Measurements from ENCODE around the gene LDB2. TPM values are rescaled to one million over a fixed set of nuclear protein-coding genes. Genes with fewer than 3 reads are reported as not detected.
A peak's percentile ranks its signal among the peaks of the same experiment; 100 is the strongest.

LDB2 gene
- total RNA-seq, 1 donor from 2014 or later = 31.5 TPM

GRCh38 chr4:16852644-16853043 is 45.8 kb downstream of the LDB2 start:
- H3K27ac Mint-ChIP-seq = no peak overlapping the region
- no peak for DNase-seq (ENCODE audit: extremely low spot score, unreplicated experiment)
- no peaks in the 10 kb centered on the region for H3K27me3 Mint-ChIP-seq
- H3K36me3 Mint-ChIP-seq = no peaks in the 10 kb centered on the region
- TF ChIP-seq, protein P1, sequence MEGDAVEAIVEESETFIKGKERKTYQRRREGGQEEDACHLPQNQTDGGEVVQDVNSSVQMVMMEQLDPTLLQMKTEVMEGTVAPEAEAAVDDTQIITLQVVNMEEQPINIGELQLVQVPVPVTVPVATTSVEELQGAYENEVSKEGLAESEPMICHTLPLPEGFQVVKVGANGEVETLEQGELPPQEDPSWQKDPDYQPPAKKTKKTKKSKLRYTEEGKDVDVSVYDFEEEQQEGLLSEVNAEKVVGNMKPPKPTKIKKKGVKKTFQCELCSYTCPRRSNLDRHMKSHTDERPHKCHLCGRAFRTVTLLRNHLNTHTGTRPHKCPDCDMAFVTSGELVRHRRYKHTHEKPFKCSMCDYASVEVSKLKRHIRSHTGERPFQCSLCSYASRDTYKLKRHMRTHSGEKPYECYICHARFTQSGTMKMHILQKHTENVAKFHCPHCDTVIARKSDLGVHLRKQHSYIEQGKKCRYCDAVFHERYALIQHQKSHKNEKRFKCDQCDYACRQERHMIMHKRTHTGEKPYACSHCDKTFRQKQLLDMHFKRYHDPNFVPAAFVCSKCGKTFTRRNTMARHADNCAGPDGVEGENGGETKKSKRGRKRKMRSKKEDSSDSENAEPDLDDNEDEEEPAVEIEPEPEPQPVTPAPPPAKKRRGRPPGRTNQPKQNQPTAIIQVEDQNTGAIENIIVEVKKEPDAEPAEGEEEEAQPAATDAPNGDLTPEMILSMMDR (conservative IDR thresholded peaks at IDR 0.05) = no peak
- no peaks in the 10 kb centered on the region for H3K4me1 Mint-ChIP-seq (ENCODE audit: unreplicated experiment)
- no peak overlapping the region for H3K4me3 Mint-ChIP-seq
- no peaks in the 10 kb centered on the region for H3K9me3 Mint-ChIP-seq

DNA sequence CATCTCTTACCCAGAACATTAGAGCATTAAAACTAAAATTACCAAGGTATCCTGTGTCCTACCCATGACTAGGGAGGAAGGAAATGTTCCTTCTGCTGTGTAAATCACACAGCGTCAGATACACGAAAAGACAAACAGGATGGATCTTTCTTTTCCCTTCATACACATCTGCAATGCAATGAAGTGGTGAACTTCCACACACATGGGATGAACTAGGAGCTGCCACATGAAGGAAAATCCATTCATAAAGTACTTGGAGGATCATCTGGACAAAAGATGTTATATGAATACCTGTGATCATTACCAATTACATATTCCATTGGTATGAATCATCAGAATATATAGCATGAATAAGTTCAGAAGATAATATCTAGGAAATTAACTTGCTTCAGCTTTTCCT is 46.2 kb downstream of the LDB2 start:
- no peaks in the 10 kb centered on the region for H3K36me3 Mint-ChIP-seq
- no peaks in the 10 kb centered on the region for H3K9me3 Mint-ChIP-seq
- TF ChIP-seq, protein P1 (conservative IDR thresholded peaks at IDR 0.05) = no peak
- H3K27me3 Mint-ChIP-seq = no peaks in the 10 kb centered on the region
- DNase-seq (ENCODE audit: extremely low spot score, unreplicated experiment) = no peak
- H3K4me1 Mint-ChIP-seq (ENCODE audit: unreplicated experiment) = no peaks in the 10 kb centered on the region
- no peak overlapping the region for H3K4me3 Mint-ChIP-seq
- no peak overlapping the region for H3K27ac Mint-ChIP-seq

GRCh38 chr4:16846540-16847117 is 51.8 kb downstream of the LDB2 start:
- Mint-ChIP-seq H3K4me1 (ENCODE audit: unreplicated experiment) (peaks cover 15% of the 10 kb centered on the region), H3K27me3 (no peaks in the 10 kb centered on the region), H3K27ac (no peak overlapping the region), H3K36me3 (no peaks in the 10 kb centered on the region), H3K9me3 (no peaks in the 10 kb centered on the region), H3K4me3 (no peak overlapping the region)
- TF ChIP-seq, protein P1 (conservative IDR thresholded peaks at IDR 0.05) = no peak
- no peak for DNase-seq (ENCODE audit: extremely low spot score, unreplicated experiment)

DNA sequence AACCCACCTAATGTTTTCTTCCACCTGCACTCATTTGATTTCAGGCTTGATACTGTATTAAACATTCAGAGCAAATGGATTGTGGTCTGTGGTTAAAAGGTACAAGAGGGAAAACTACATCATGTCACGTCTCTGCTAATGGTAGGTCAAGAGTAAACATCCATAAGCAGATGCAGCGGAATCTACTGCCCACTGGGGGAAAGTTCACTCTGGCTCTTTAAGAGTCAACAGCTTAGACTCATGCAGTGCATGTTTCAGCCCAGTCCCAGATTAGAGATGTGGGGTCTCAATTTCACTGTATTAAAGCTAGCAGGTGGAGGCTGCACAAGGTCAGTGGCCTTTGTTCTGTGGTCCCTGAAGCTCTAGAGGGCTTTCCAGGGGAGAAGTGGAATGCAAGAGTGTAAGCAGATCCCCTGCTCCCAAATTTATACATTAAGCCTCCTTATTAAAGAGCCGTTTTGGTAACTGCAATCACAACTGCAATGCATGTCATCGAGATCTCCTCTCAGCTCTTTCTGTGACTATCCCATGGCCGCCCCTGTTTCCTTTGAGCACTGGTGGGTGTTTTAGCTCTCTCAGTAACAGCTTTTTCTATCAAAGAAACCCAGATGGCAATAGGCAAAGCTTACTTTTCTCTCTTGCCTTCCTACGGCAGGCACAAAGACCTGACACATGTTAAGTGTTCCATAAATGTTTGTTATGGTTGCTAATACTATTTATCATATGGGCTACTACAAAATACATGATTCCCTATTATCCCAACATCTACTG is 53.4 kb downstream of the LDB2 start:
- Mint-ChIP-seq H3K4me3 (no peak overlapping the region), H3K9me3 (no peaks in the 10 kb centered on the region), H3K27ac (peak overlapping the region; percentile 2), H3K27me3 (no peaks in the 10 kb centered on the region), H3K4me1 (ENCODE audit: unreplicated experiment) (peaks cover 15% of the 10 kb centered on the region), H3K36me3 (no peaks in the 10 kb centered on the region)
- DNase-seq (ENCODE audit: extremely low spot score, unreplicated experiment) = no peak
- TF ChIP-seq, protein P1 (conservative IDR thresholded peaks at IDR 0.05) = no peak

DNA sequence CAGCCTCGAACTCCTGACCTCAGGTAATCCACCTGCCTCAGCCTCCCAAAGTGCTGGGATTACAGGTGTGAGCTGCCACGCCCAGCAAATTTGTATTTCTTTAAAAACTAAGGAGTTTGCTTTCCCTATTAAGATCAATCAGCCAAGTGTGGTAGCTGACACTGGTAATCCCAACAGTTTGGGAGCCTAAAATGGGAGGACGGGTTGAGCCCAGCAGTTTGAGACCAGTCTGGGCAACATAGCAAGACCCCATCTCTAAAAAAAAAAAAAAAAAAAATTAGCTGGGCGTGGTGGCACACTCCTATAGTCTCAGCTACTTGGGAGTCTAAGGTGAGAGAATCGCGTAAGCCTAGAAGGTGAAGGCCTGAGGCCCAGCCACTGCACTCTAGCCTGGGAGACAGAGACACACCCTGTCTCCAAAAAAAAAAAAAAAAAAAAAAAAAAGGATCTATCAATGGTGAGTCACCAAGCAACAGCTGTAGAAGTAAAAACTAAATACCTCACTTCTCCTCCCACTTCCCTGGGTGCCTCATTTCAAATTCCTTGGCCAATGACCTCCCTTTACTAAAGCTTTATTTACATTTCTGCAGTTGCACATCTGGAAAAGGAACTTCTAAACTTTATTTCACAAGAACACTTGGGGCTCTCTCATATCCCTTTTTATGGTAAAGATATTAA is 54.5 kb downstream of the LDB2 start:
- H3K27ac Mint-ChIP-seq = no peak overlapping the region

More for the DNA sequence above, 54.5 kb downstream of the LDB2 start:
- DNase-seq (ENCODE audit: extremely low spot score, unreplicated experiment) = no peak
- Mint-ChIP-seq H3K27me3 (no peaks in the 10 kb centered on the region), H3K4me1 (ENCODE audit: unreplicated experiment) (peaks cover 15% of the 10 kb centered on the region), H3K36me3 (no peaks in the 10 kb centered on the region), H3K9me3 (no peaks in the 10 kb centered on the region), H3K4me3 (no peak overlapping the region)
- TF ChIP-seq, protein P1 (conservative IDR thresholded peaks at IDR 0.05) = no peak
